Calu3 (cell line): ENCODE data around the gene ACO2. TPM values are rescaled to one million over a fixed set of nuclear protein-coding genes. Genes with fewer than 3 reads are reported as not detected.

ENCODE experiments used
- BruUV-seq: library from RNA; stranded (reverse); fragments of 400-500 nt; replicated peaks from 2 replicates; lab custom pipeline; 2021; lab: Mats Ljungman, UMichigan
- CTCF ChIA-PET: fragments of 300-600 bp; sonication (Branson Sonifier 250); formaldehyde crosslinking; loops from one replicate; lab custom pipeline; 2022; ENCODE audit warnings: antibody characterized with exemption; lab: Charles Lee
- DNase-seq: peaks from one replicate; pipeline ENCODE4 v3.0.0; 2022
- H3K27ac Mint-ChIP-seq: one replicate; pipeline ENCODE4 v1.8.0; 2022; ENCODE audit warnings: mixed read lengths; ENCODE audit not compliant: unreplicated experiment
- H3K27me3 Mint-ChIP-seq: one replicate; pipeline ENCODE4 v1.8.0; 2022; ENCODE audit warnings: mixed read lengths; ENCODE audit not compliant: unreplicated experiment
- H3K36me3 Mint-ChIP-seq: one replicate; pipeline ENCODE4 v1.8.0; 2022; ENCODE audit warnings: mild to moderate bottlenecking, moderate library complexity, mixed read lengths; ENCODE audit not compliant: insufficient read depth, unreplicated experiment
- H3K4me1 Mint-ChIP-seq: one replicate; pipeline ENCODE4 v1.8.0; 2022; ENCODE audit warnings: mild to moderate bottlenecking, low read depth, mixed read lengths; ENCODE audit not compliant: unreplicated experiment
- H3K4me3 Mint-ChIP-seq: one replicate; pipeline ENCODE4 v1.8.0; 2022; ENCODE audit warnings: mild to moderate bottlenecking, low read depth, moderate library complexity, mixed read lengths; ENCODE audit not compliant: unreplicated experiment
- H3K9me3 Mint-ChIP-seq: one replicate; pipeline ENCODE4 v1.8.0; 2022; ENCODE audit warnings: low read depth, mixed read lengths; ENCODE audit not compliant: unreplicated experiment
- CTCF ChIP-seq: fragments of 200-600 bp; IDR thresholded peaks from one replicate; pipeline ENCODE4 v1.8.0; 2022; ENCODE audit warnings: antibody characterized with exemption; ENCODE audit not compliant: unreplicated experiment
- intact Hi-C: fragments of 100-400 bp; cut with micrococcal nuclease; formaldehyde crosslinking; loops from one replicate; pipeline ENCODE4 v1.10.0; 2022; ENCODE audit not compliant: unreplicated experiment
- total RNA-seq: library from RNA; stranded (reverse); gene quantifications from 2 replicates; pipeline ENCODE4 v1.2.3, GENCODE V29; 2022

ACO2 gene
- total RNA-seq, 1 experiment from 2014 or later: 94.0 TPM

DNA sequence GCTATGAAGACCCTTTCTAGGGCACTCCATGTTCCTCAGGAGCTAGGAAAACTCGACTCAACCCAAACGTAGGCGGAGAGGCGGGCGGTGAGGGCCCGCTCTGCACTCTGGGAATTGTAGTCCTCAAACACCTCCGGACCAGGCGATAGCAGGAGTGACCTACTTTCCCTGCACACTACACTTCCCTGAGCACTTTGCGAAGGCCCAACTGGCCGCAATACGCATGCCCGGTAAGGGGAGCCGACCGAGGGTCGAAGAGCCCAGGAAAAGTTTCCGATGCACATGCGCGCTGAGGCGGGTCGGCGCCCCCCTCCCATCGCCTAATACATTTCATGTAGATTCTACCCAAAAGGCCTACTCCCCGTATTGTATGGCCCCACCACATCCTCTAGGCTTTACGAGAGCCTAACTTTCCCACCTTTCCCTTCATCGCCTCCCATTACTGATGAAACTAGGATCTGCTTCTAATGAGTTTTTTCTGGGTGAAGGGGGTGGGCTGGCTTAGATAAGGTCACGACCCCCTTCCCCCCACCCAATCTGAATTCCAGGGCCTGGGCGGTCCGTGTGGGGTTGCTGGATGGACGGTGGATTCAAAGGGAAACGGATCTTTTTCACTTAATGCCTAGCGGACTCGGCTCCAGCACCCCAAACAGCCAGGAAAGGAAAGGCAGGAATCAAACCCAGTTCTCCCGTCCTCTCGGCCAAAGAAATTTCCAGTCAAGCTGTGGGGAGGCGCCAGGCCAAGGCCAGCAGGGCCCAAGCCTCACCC is 24.4 kb upstream of the ACO2 start:
- peak overlapping the region; percentile 93 for H3K4me3 Mint-ChIP-seq
- peak overlapping the region; percentile 98 for H3K27ac Mint-ChIP-seq
- no peaks in the 10 kb centered on the region for H3K27me3 Mint-ChIP-seq
- H3K36me3 Mint-ChIP-seq: peaks cover 94% of the 10 kb centered on the region
- no TSS peak for BruUV-seq
- DNase-seq: peak; percentile 93
- TF ChIP-seq CTCF: no peak
- CTCF ChIA-PET: no interaction called here
- intact Hi-C loops: no loop called here
- no peaks in the 10 kb centered on the region for H3K9me3 Mint-ChIP-seq
- peaks cover 22% of the 10 kb centered on the region for H3K4me1 Mint-ChIP-seq

- CTCF ChIA-PET: interaction anchor here (0.6 to 1.1 kb wide), 3 partner anchors 42 to 146 kb away, joined by 3 to 5 read pairs (median 4); no protein-coding TSS in a partner anchor
- no peak for TF ChIP-seq CTCF
- intact Hi-C loops: no loop called here
- DNase-seq: no peak
- H3K4me1 Mint-ChIP-seq: peaks cover 22% of the 10 kb centered on the region
- TSS peak; percentile 39 for BruUV-seq
- H3K27ac Mint-ChIP-seq: peak overlapping the region; percentile 98
- peak overlapping the region; percentile 93 for H3K4me3 Mint-ChIP-seq
- no peaks in the 10 kb centered on the region for H3K9me3 Mint-ChIP-seq
- no peaks in the 10 kb centered on the region for H3K27me3 Mint-ChIP-seq
- H3K36me3 Mint-ChIP-seq: peaks cover 87% of the 10 kb centered on the region
Measured at GRCh38 chr22:41445129-41446056, 23.5 kb upstream of the ACO2 start.

- TF ChIP-seq CTCF: no peak
- peak overlapping the region; percentile 93 for H3K4me3 Mint-ChIP-seq
Measured at GRCh38 chr22:41446057-41446501, 22.8 kb upstream of the ACO2 start.

GRCh38 chr22:41446639-41447434 is 22.1 kb upstream of the ACO2 start, which contains the start of gene TOB2:
Gene TOB2, minus strand, starts transcription at chr22:41446801. Its CDS starts 9,456 bp downstream, at chr22:41437345.
- TF ChIP-seq CTCF: no peak
- H3K36me3 Mint-ChIP-seq: peaks cover 73% of the 10 kb centered on the region
- no peaks in the 10 kb centered on the region for H3K27me3 Mint-ChIP-seq
- intact Hi-C loops: no loop called here
- BruUV-seq: TSS peak; percentile 46
- H3K4me3 Mint-ChIP-seq: peak within 1 kb of the TSS; percentile 93
- CTCF ChIA-PET: interaction anchor here (0.9 to 1.0 kb wide), 2 partner anchors 43 to 65 kb away, joined by 3 to 4 read pairs; partner anchors contain the start of gene TEF
- peak within 1 kb of the TSS; percentile 98 for H3K27ac Mint-ChIP-seq
- peaks cover 22% of the 10 kb centered on the region for H3K4me1 Mint-ChIP-seq
- DNase-seq: peak; percentile 97
- no peaks in the 10 kb centered on the region for H3K9me3 Mint-ChIP-seq

More at GRCh38 chr22:41446057-41446501, 22.8 kb upstream of the ACO2 start:
- intact Hi-C loops: no loop called here
- Mint-ChIP-seq H3K27ac (peak overlapping the region; percentile 98), H3K36me3 (peaks cover 80% of the 10 kb centered on the region), H3K4me1 (peaks cover 22% of the 10 kb centered on the region), H3K9me3 (no peaks in the 10 kb centered on the region), H3K27me3 (no peaks in the 10 kb centered on the region)
- CTCF ChIA-PET: interaction anchor here (0.6 to 1.1 kb wide), 4 partner anchors 42 to 145 kb away, joined by 3 to 5 read pairs (median 4); partner anchors contain the start of gene TEF
- BruUV-seq: no TSS peak
- peak; percentile 31 for DNase-seq
